Progenitor cell of endocrine pancreas (in vitro differentiated cells): ENCODE measurements around the gene SDK2. TPM values are rescaled to one million over a fixed set of nuclear protein-coding genes. Genes with fewer than 3 reads are reported as not detected.

Experiments
- DNase-seq: peaks from one replicate; pipeline ENCODE4 v3.0.0; 2021; ENCODE audit warnings: low spot score; ENCODE audit not compliant: unreplicated experiment
- H3K27ac Mint-ChIP-seq: 2 replicates; pipeline ENCODE4 v1.8.0; 2021; ENCODE audit warnings: mild to moderate bottlenecking, moderate library complexity, mixed read lengths
- H3K27me3 Mint-ChIP-seq: 2 replicates; pipeline ENCODE4 v1.8.0; 2021; ENCODE audit warnings: mixed read lengths
- H3K36me3 Mint-ChIP-seq: 2 replicates; pipeline ENCODE4 v1.8.0; 2022; ENCODE audit warnings: mixed read lengths; ENCODE audit not compliant: insufficient read depth
- H3K4me1 Mint-ChIP-seq: 2 replicates; pipeline ENCODE4 v1.8.0; 2021; ENCODE audit warnings: low read depth, mixed read lengths
- H3K4me3 Mint-ChIP-seq: 2 replicates; pipeline ENCODE4 v1.8.0; 2021; ENCODE audit warnings: low read depth, mild to moderate bottlenecking, moderate library complexity, mixed read lengths
- H3K9me3 Mint-ChIP-seq: 2 replicates; pipeline ENCODE4 v1.8.0; 2021; ENCODE audit warnings: low read depth, mixed read lengths
- total RNA-seq: library from RNA; stranded (reverse); gene quantifications from 2 replicates; pipeline ENCODE4 v1.2.1, GENCODE V29; 2021
- TF ChIP-seq, protein P1 (sequence below): fragments of 200-600 bp; sonication (generic); IDR thresholded peaks from one replicate; pipeline ENCODE4 v1.5.0; 2021; ENCODE audit warnings: antibody characterized with exemption, mild to moderate bottlenecking; ENCODE audit not compliant: unreplicated experiment

SDK2 gene
- total RNA-seq, 1 donor from 2014 or later, result 6.7 TPM

GRCh38 chr17:73548620-73549311 lies 95.5 kb downstream of the SDK2 start:
- DNase-seq, result no peak
- Mint-ChIP-seq H3K9me3 (no peaks in the 10 kb centered on the region), H3K27me3 (peaks cover 18% of the 10 kb centered on the region), H3K4me1 (no peaks in the 10 kb centered on the region), H3K27ac (no peak overlapping the region), H3K36me3 (no peaks in the 10 kb centered on the region), H3K4me3 (no peak overlapping the region)
- TF ChIP-seq, protein P1, sequence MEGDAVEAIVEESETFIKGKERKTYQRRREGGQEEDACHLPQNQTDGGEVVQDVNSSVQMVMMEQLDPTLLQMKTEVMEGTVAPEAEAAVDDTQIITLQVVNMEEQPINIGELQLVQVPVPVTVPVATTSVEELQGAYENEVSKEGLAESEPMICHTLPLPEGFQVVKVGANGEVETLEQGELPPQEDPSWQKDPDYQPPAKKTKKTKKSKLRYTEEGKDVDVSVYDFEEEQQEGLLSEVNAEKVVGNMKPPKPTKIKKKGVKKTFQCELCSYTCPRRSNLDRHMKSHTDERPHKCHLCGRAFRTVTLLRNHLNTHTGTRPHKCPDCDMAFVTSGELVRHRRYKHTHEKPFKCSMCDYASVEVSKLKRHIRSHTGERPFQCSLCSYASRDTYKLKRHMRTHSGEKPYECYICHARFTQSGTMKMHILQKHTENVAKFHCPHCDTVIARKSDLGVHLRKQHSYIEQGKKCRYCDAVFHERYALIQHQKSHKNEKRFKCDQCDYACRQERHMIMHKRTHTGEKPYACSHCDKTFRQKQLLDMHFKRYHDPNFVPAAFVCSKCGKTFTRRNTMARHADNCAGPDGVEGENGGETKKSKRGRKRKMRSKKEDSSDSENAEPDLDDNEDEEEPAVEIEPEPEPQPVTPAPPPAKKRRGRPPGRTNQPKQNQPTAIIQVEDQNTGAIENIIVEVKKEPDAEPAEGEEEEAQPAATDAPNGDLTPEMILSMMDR, result no peak

- Mint-ChIP-seq H3K9me3 (no peaks in the 10 kb centered on the region), H3K4me3 (no peak overlapping the region), H3K36me3 (no peaks in the 10 kb centered on the region), H3K4me1 (no peaks in the 10 kb centered on the region), H3K27ac (no peak overlapping the region), H3K27me3 (peaks cover 18% of the 10 kb centered on the region)
- DNase-seq, result no peak
- TF ChIP-seq, protein P1, result no peak
These were observed 96.5 kb downstream of the SDK2 start for GRCh38 chr17:73547790-73548189.

DNA sequence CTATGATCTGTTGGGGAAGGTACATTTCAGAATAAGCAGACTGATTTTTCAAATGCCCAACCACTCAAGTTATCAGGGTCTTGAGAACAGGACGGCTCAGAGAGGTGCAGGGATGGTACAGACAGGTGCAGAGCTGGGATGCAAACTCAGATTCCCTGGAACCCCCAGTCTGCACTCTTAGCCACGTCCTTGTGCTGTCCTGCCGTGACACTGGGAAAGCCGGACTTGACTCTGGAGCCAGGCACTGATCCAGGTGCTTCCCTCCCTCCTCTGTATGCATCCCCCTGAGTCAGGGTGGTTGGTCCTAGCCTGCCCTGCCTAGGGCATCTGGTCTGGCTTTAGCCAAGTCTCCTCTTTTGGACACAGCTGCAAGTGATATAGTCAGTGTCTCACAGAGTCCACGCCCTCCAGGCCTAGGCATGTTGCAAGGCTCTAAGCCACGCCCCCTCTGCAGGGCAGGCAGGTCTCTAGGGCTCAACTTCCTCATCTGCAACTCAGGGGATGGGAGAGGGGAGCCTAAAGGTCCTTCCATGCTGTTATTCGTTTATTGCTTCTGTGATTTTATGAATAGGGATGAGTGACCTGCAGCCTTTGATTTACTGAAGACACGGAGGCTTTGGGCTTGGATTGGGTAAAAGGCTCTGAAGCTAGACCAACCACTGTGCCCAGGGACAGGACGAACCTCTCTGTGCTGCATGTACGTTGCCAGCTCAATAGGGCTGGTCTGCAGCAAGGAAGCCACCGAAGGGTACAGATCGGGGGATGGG lies 97.3 kb downstream of the SDK2 start:
- H3K9me3 Mint-ChIP-seq, result no peaks in the 10 kb centered on the region
- TF ChIP-seq, protein P1, result no peak
- H3K4me1 Mint-ChIP-seq, result no peaks in the 10 kb centered on the region
- H3K27me3 Mint-ChIP-seq, result peaks cover 18% of the 10 kb centered on the region
- H3K27ac Mint-ChIP-seq, result no peak overlapping the region
- DNase-seq, result no peak
- no peak overlapping the region for H3K4me3 Mint-ChIP-seq
- H3K36me3 Mint-ChIP-seq, result no peaks in the 10 kb centered on the region

DNA sequence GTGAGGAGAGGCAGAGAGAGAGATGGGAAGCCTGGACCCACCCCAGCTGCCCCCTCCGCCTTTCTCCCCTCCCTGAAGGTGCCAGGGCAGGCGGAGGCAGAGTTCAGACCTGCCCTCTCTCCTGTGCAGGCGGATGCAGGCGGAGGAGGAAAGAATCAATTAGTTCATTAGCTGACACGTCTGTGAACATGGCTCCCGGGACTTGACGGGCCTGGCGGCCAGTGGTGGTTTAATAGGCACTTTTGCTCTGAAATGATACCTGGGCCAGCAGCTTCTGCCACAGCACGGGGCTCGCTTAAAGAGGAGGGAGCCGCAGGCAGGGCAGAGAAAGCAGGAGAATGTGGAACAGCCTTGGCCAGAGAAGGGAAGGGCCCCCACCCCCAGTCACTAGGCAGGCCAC lies 98.1 kb downstream of the SDK2 start:
- H3K27ac Mint-ChIP-seq, result no peak overlapping the region
- peaks cover 20% of the 10 kb centered on the region for H3K27me3 Mint-ChIP-seq
- H3K4me3 Mint-ChIP-seq, result no peak overlapping the region
- TF ChIP-seq, protein P1, result no peak
- no peak for DNase-seq
- H3K4me1 Mint-ChIP-seq, result peaks cover 2% of the 10 kb centered on the region
- H3K36me3 Mint-ChIP-seq, result no peaks in the 10 kb centered on the region
- no peaks in the 10 kb centered on the region for H3K9me3 Mint-ChIP-seq

DNA sequence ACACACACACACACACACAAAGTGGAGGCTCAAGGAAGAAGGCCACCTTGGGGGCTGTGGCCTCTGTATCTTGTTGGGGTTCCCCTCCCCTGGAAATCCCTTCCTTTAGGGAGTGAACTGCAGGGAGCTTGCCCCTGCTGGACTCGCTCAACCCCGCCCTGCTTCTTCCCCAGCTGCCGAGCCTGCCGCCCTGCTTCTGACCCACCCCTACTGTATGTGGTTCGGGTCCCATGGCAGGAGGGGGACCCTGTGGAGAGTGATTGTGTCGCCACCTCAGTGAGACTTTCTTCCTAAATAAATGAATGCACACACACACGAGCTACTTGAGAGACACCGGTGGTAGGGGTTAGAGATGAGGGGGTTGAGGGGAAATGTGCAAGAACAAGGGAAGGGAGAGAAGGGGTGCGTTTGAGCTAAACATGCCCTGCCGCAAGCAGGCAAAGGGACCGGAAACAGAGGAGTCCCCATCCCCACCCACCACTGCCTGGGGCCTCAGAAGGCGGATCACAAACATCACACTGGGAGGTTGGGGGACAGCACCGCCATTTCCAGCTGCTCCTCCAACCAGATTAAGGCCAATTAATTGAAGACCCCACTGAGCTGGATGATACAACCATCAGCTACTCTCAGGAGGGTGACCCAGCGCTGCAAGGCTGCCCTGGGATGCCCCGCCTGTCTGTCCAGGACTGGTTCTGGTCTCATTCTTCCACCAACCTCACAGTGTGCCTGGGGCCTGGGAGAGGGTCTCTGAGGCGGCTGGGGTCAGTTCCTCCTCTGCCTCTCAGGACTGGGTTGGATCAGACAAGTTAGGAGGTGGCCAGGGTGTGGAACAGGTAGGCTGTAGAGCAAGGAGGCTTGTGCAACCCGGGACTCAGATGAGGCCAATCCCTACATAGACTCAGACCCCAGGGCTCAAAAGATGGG lies 98.9 kb downstream of the SDK2 start:
- H3K9me3 Mint-ChIP-seq, result no peaks in the 10 kb centered on the region
- H3K27ac Mint-ChIP-seq, result no peak overlapping the region
- DNase-seq, result no peak
- peaks cover 20% of the 10 kb centered on the region for H3K27me3 Mint-ChIP-seq
- H3K36me3 Mint-ChIP-seq, result no peaks in the 10 kb centered on the region
- H3K4me1 Mint-ChIP-seq, result peaks cover 2% of the 10 kb centered on the region
- TF ChIP-seq, protein P1, result no peak
- H3K4me3 Mint-ChIP-seq, result no peak overlapping the region
